Spleen (tissue), 7 donors: ENCODE data around the gene KLHL34.

ENCODE experiments used
- POLR2A ChIP-seq, 3 donors: fragments of 450-650 bp; IDR thresholded peaks; one replicate each; pipeline ENCODE4 v1.5.1; 2017; ENCODE audit warnings: antibody characterized with exemption in 3 of 3, mild to moderate bottlenecking in 1 of 3
- TF ChIP-seq, protein P1 (sequence below), 11 experiments: fragments of 200-600 bp in 7 of 11; fragments of 450-650 bp in 4 of 11; sonication (generic) in 4 of 11; IDR thresholded peaks in 8 of 11; conservative IDR thresholded peaks in 3 of 11; 1 replicate in 7 of 11; 2 replicates in 4 of 11; pipeline versions ENCODE4 v1.4.0 to v1.8.0; 2016 to 2021; ENCODE audit warnings: antibody characterized with exemption in 11 of 11, inconsistent platforms in 4 of 11, mild to moderate bottlenecking in 1 of 11
- donor health status: DM: no; HTN: no; CAD: no; lungs with moderate emphysema.
- donor health status: DM: no; HTN: no; CAD: no.
- donor health status: DM: no; HTN: no; CAD: no.

DNA sequence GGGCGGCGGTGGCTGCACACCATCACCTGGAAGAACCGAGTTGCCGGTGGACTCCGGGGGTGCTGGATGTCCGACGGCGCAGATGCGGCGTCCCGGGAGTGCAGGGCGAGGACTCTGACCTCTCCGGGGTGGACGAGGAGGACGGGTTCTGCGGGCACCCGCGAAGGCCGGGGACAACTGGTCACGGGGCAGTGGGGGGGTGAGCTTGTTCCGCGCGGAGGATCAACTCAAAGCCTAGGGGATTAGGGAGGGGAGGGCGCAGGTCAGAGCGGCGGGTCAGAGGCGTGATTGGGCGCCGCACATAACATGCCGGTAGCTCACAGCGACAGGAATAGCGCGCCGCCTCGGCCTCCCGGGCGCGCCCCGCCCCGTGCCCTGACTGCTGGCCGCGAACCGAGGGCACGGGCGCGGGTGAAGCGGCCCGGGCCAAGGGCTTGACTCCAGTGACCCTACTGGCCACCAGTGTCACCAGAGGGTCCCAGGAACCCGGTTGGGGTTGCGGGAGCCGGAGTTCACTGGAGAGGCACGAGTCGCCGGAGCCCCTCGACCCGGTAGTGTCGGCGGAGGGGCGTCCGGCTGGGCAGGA is at the start of gene KLHL34:
- TF ChIP-seq, protein P1, sequence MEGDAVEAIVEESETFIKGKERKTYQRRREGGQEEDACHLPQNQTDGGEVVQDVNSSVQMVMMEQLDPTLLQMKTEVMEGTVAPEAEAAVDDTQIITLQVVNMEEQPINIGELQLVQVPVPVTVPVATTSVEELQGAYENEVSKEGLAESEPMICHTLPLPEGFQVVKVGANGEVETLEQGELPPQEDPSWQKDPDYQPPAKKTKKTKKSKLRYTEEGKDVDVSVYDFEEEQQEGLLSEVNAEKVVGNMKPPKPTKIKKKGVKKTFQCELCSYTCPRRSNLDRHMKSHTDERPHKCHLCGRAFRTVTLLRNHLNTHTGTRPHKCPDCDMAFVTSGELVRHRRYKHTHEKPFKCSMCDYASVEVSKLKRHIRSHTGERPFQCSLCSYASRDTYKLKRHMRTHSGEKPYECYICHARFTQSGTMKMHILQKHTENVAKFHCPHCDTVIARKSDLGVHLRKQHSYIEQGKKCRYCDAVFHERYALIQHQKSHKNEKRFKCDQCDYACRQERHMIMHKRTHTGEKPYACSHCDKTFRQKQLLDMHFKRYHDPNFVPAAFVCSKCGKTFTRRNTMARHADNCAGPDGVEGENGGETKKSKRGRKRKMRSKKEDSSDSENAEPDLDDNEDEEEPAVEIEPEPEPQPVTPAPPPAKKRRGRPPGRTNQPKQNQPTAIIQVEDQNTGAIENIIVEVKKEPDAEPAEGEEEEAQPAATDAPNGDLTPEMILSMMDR (IDR thresholded peaks at IDR 0.05 in 8 of 11, conservative IDR thresholded peaks at IDR 0.05 in 3 of 11), result no peak
- no peak for TF ChIP-seq POLR2A (IDR thresholded peaks at IDR 0.05)
